SK-N-SH (cell line): Measurements from ENCODE around the gene RNGTT.

Experiments
- EP300 ChIP-seq, 2 experiments: IDR thresholded peaks; 2 replicates each; pipeline versions ENCODE4 v1.4.0 to v1.6.1; 2012; ENCODE audit warnings: borderline replicate concordance in 1 of 2, low read depth in 1 of 2, low read length in 1 of 2
- EZH2phosphoT487 ChIP-seq: fragments of 200-600 bp; sonication (generic); IDR thresholded peaks from 2 replicates; pipeline ENCODE4 v1.6.1; 2017; ENCODE audit warnings: low read depth, mixed run types, mild to moderate bottlenecking, antibody characterized with exemption, moderate library complexity, borderline replicate concordance
- JUND ChIP-seq: IDR thresholded peaks from 2 replicates; pipeline ENCODE4 v1.4.0; 2012
- NRF1 ChIP-seq: IDR thresholded peaks from 2 replicates; pipeline ENCODE4 v1.6.1; 2012; ENCODE audit warnings: low read depth, mild to moderate bottlenecking, low read length
- POLR2AphosphoS5 ChIP-seq: IDR thresholded peaks from 2 replicates; pipeline ENCODE4 v1.6.1; 2012; ENCODE audit warnings: low read depth, low read length
- RAD21 ChIP-seq: IDR thresholded peaks from 2 replicates; pipeline ENCODE4 v1.6.1; 2012; ENCODE audit warnings: mild to moderate bottlenecking, low read length
- RFX5 ChIP-seq: IDR thresholded peaks from 2 replicates; pipeline ENCODE4 v1.6.1; 2012; ENCODE audit warnings: mild to moderate bottlenecking, improper control_type of control experiment, low read length
- YY1 ChIP-seq: IDR thresholded peaks from 2 replicates; pipeline ENCODE4 v1.4.0; 2012; ENCODE audit warnings: low read depth, mild to moderate bottlenecking
- TF ChIP-seq, protein P1 (sequence below): IDR thresholded peaks from 2 replicates; pipeline ENCODE4 v1.4.0; 2012; ENCODE audit warnings: low read depth, borderline replicate concordance
- TF ChIP-seq, protein P2 (sequence below): fragments of 200-600 bp; sonication (generic); IDR thresholded peaks from 2 replicates; pipeline ENCODE4 v1.6.1; 2017; ENCODE audit warnings: antibody characterized with exemption, mild to moderate bottlenecking, moderate library complexity
- TF ChIP-seq, protein P3 (sequence below): IDR thresholded peaks from 2 replicates; pipeline ENCODE4; 2012
- TF ChIP-seq, protein P4 (sequence below): IDR thresholded peaks from 2 replicates; pipeline ENCODE4 v1.4.0; 2012; ENCODE audit warnings: low read depth

DNA sequence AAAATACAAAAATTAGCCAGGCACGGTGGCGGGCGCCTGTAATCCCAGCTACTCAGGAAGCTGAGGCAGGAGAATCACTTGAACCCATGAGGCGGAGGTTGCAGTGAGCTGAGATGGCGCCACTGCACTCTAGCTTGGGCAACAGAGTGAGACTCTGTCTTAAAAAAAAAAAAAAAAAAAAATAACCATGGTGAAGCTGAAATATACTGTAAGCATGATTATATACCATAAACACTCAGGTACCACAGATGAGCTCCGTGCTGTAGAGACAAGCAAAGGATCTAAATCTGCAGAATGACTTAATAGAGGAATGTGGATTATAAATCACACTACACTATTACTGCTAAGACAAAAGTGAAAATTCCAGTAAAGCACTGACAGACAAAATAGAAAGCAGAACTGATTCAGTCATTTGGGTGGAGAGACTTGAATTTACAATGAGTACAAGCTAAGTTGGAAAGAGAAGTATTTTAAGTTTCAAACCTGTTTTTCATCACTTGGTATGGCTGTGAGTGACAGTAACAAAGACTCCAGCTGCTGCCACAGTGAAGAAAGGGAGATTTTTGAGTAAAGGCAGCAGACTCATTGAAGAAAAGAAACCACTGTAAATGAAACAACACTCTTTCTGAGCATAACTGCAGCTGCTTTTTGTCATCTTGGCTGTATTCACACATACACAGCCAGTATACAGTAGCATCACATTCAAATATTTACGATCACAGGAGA, 322.1 kb downstream of the RNGTT start:
- TF ChIP-seq, protein P1, sequence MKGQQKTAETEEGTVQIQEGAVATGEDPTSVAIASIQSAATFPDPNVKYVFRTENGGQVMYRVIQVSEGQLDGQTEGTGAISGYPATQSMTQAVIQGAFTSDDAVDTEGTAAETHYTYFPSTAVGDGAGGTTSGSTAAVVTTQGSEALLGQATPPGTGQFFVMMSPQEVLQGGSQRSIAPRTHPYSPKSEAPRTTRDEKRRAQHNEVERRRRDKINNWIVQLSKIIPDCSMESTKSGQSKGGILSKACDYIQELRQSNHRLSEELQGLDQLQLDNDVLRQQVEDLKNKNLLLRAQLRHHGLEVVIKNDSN: no peak
- no peak for TF ChIP-seq POLR2AphosphoS5
- TF ChIP-seq, protein P2, sequence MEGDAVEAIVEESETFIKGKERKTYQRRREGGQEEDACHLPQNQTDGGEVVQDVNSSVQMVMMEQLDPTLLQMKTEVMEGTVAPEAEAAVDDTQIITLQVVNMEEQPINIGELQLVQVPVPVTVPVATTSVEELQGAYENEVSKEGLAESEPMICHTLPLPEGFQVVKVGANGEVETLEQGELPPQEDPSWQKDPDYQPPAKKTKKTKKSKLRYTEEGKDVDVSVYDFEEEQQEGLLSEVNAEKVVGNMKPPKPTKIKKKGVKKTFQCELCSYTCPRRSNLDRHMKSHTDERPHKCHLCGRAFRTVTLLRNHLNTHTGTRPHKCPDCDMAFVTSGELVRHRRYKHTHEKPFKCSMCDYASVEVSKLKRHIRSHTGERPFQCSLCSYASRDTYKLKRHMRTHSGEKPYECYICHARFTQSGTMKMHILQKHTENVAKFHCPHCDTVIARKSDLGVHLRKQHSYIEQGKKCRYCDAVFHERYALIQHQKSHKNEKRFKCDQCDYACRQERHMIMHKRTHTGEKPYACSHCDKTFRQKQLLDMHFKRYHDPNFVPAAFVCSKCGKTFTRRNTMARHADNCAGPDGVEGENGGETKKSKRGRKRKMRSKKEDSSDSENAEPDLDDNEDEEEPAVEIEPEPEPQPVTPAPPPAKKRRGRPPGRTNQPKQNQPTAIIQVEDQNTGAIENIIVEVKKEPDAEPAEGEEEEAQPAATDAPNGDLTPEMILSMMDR: no peak
- TF ChIP-seq, protein P3, sequence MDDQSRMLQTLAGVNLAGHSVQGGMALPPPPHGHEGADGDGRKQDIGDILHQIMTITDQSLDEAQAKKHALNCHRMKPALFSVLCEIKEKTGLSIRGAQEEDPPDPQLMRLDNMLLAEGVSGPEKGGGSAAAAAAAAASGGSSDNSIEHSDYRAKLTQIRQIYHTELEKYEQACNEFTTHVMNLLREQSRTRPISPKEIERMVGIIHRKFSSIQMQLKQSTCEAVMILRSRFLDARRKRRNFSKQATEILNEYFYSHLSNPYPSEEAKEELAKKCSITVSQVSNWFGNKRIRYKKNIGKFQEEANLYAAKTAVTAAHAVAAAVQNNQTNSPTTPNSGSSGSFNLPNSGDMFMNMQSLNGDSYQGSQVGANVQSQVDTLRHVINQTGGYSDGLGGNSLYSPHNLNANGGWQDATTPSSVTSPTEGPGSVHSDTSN: no peak
- no peak for TF ChIP-seq RFX5
- TF ChIP-seq YY1: no peak
- TF ChIP-seq EP300 (IDR thresholded peaks at IDR 0.05; ENCODE audit: borderline replicate concordance in 1 of 2, low read depth in 1 of 2, low read length in 1 of 2): no peak
- TF ChIP-seq NRF1: no peak
- TF ChIP-seq RAD21: no peak
- no peak for TF ChIP-seq JUND
- TF ChIP-seq EZH2phosphoT487: no peak
- TF ChIP-seq, protein P4, sequence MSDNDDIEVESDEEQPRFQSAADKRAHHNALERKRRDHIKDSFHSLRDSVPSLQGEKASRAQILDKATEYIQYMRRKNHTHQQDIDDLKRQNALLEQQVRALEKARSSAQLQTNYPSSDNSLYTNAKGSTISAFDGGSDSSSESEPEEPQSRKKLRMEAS: no peak
